Activated T-cell treated with anti-CD3 and anti-CD28 coated beads, Interleukin-2, amount 50 U/mL, for 24 hours (primary cell): ENCODE data around the gene HBG2.
"Not testable (repeated sequence)": the region's sequence is repeated elsewhere in the genome, so short reads cannot be mapped to it uniquely, and the experiment has no call there.

Experiments used
- DNase-seq: peaks from one replicate; pipeline ENCODE4 v3.0.0-alpha.2; 2020
- H3K27ac Mint-ChIP-seq: 2 replicates; pipeline ENCODE4 v1.8.0; 2020; ENCODE audit warnings: mild to moderate bottlenecking, mixed read lengths
- H3K27me3 Mint-ChIP-seq: 2 replicates; pipeline ENCODE4 v1.8.0; 2020; ENCODE audit warnings: mixed read lengths
- H3K36me3 Mint-ChIP-seq: 2 replicates; pipeline ENCODE4 v1.8.0; 2020; ENCODE audit warnings: low read depth, mixed read lengths
- H3K4me1 Mint-ChIP-seq: 2 replicates; pipeline ENCODE4 v1.8.0; 2020; ENCODE audit warnings: low read depth, mixed read lengths
- H3K4me3 Mint-ChIP-seq: 2 replicates; pipeline ENCODE4 v1.8.0; 2020; ENCODE audit warnings: mild to moderate bottlenecking, moderate library complexity, mixed read lengths
- H3K9me3 Mint-ChIP-seq: 2 replicates; pipeline ENCODE4 v1.8.0; 2020; ENCODE audit warnings: mixed read lengths

Gene HBG2

GRCh38 chr11:5254646-5255413 lies at the start of gene HBG2:
HBG2 (minus strand) TSS chr11:5254781; CDS start chr11:5254728, 53 bp downstream.
- peaks cover 20% of the 10 kb centered on the region for H3K27me3 Mint-ChIP-seq
- H3K4me1 Mint-ChIP-seq, DNase-seq, H3K27ac Mint-ChIP-seq, H3K4me3 Mint-ChIP-seq, H3K36me3 Mint-ChIP-seq, H3K9me3 Mint-ChIP-seq: not testable (repeated sequence)

GRCh38 chr11:5304046-5304445 lies 49.5 kb upstream of the HBG2 start:
- H3K27me3 Mint-ChIP-seq = peaks cover 3% of the 10 kb centered on the region
- DNase-seq = no peak
- no peak overlapping the region for H3K4me3 Mint-ChIP-seq
- no peaks in the 10 kb centered on the region for H3K9me3 Mint-ChIP-seq
- H3K27ac Mint-ChIP-seq = no peak overlapping the region
- H3K4me1 Mint-ChIP-seq = no peaks in the 10 kb centered on the region
- no peaks in the 10 kb centered on the region for H3K36me3 Mint-ChIP-seq

GRCh38 chr11:5303626-5304025 lies 49.0 kb upstream of the HBG2 start:
- H3K4me3 Mint-ChIP-seq = no peak overlapping the region
- no peak overlapping the region for H3K27ac Mint-ChIP-seq
- H3K36me3 Mint-ChIP-seq = no peaks in the 10 kb centered on the region
- H3K9me3 Mint-ChIP-seq = no peaks in the 10 kb centered on the region
- no peaks in the 10 kb centered on the region for H3K4me1 Mint-ChIP-seq
- peaks cover 3% of the 10 kb centered on the region for H3K27me3 Mint-ChIP-seq
- DNase-seq = no peak

- Mint-ChIP-seq H3K9me3 (no peaks in the 10 kb centered on the region), H3K4me1 (no peaks in the 10 kb centered on the region), H3K27ac (no peak within 1 kb of the TSS), H3K36me3 (no peaks in the 10 kb centered on the region), H3K4me3 (no peak within 1 kb of the TSS), H3K27me3 (peaks cover 10% of the 10 kb centered on the region)
- DNase-seq = no peak
Observed at GRCh38 chr11:5301846-5302245, 47.3 kb upstream of the HBG2 start, which contains the start of gene OR51B4. OR51B4 (minus strand) TSS chr11:5301946; CDS start chr11:5301946, 0 bp downstream.

- H3K27me3 Mint-ChIP-seq = peaks cover 10% of the 10 kb centered on the region
- H3K27ac Mint-ChIP-seq = no peak overlapping the region
- H3K4me1 Mint-ChIP-seq = no peaks in the 10 kb centered on the region
- H3K9me3 Mint-ChIP-seq = no peaks in the 10 kb centered on the region
- no peak for DNase-seq
- H3K4me3 Mint-ChIP-seq = no peak overlapping the region
- no peaks in the 10 kb centered on the region for H3K36me3 Mint-ChIP-seq
Observed at GRCh38 chr11:5300251-5300650, 45.7 kb upstream of the HBG2 start.

GRCh38 chr11:5298451-5298850 lies 43.9 kb upstream of the HBG2 start:
- Mint-ChIP-seq H3K27ac (no peak overlapping the region), H3K4me1 (no peaks in the 10 kb centered on the region), H3K4me3 (no peak overlapping the region), H3K36me3 (no peaks in the 10 kb centered on the region), H3K27me3 (peaks cover 10% of the 10 kb centered on the region), H3K9me3 (no peaks in the 10 kb centered on the region)
- DNase-seq = no peak

GRCh38 chr11:5297721-5298323 lies 43.2 kb upstream of the HBG2 start:
- Mint-ChIP-seq H3K27me3 (peaks cover 10% of the 10 kb centered on the region), H3K36me3 (no peaks in the 10 kb centered on the region), H3K4me3 (no peak overlapping the region), H3K9me3 (no peaks in the 10 kb centered on the region), H3K4me1 (no peaks in the 10 kb centered on the region), H3K27ac (no peak overlapping the region)
- DNase-seq = no peak

- not testable (repeated sequence) for H3K27ac Mint-ChIP-seq, H3K36me3 Mint-ChIP-seq, H3K4me3 Mint-ChIP-seq, H3K4me1 Mint-ChIP-seq, DNase-seq, H3K9me3 Mint-ChIP-seq, H3K27me3 Mint-ChIP-seq
Observed at GRCh38 chr11:5294342-5294995, 39.9 kb upstream of the HBG2 start.

- Mint-ChIP-seq H3K27ac (no peak overlapping the region), H3K4me1 (no peaks in the 10 kb centered on the region), H3K27me3 (peaks cover 10% of the 10 kb centered on the region), H3K9me3 (no peaks in the 10 kb centered on the region), H3K4me3 (no peak overlapping the region), H3K36me3 (no peaks in the 10 kb centered on the region)
- DNase-seq = no peak
Observed at GRCh38 chr11:5293028-5293427, 38.4 kb upstream of the HBG2 start.

- no peak overlapping the region for H3K4me3 Mint-ChIP-seq
- H3K27ac Mint-ChIP-seq = no peak overlapping the region
- no peaks in the 10 kb centered on the region for H3K27me3 Mint-ChIP-seq
- H3K9me3 Mint-ChIP-seq = no peaks in the 10 kb centered on the region
- no peak for DNase-seq
- no peaks in the 10 kb centered on the region for H3K36me3 Mint-ChIP-seq
- H3K4me1 Mint-ChIP-seq = no peaks in the 10 kb centered on the region
Observed at GRCh38 chr11:5291207-5291838, 36.7 kb upstream of the HBG2 start.

GRCh38 chr11:5290106-5290505 lies 35.5 kb upstream of the HBG2 start:
- H3K4me1 Mint-ChIP-seq = no peaks in the 10 kb centered on the region
- DNase-seq = no peak
- no peaks in the 10 kb centered on the region for H3K27me3 Mint-ChIP-seq
- H3K4me3 Mint-ChIP-seq = no peak overlapping the region
- no peak overlapping the region for H3K27ac Mint-ChIP-seq
- no peaks in the 10 kb centered on the region for H3K9me3 Mint-ChIP-seq
- H3K36me3 Mint-ChIP-seq = no peaks in the 10 kb centered on the region

GRCh38 chr11:5289696-5290095 lies 35.1 kb upstream of the HBG2 start:
- DNase-seq = no peak
- Mint-ChIP-seq H3K4me3 (no peak overlapping the region), H3K36me3 (no peaks in the 10 kb centered on the region), H3K4me1 (no peaks in the 10 kb centered on the region), H3K27ac (no peak overlapping the region), H3K27me3 (no peaks in the 10 kb centered on the region), H3K9me3 (no peaks in the 10 kb centered on the region)

- Mint-ChIP-seq H3K27ac (no peak overlapping the region), H3K4me3 (no peak overlapping the region)
Observed at GRCh38 chr11:5288906-5289550, 34.4 kb upstream of the HBG2 start.

GRCh38 chr11:5288108-5288905 lies 33.7 kb upstream of the HBG2 start:
- no peaks in the 10 kb centered on the region for H3K9me3 Mint-ChIP-seq
- H3K36me3 Mint-ChIP-seq = no peaks in the 10 kb centered on the region
- H3K4me3 Mint-ChIP-seq = no peak overlapping the region
- H3K4me1 Mint-ChIP-seq = no peaks in the 10 kb centered on the region
- no peak for DNase-seq
- no peak overlapping the region for H3K27ac Mint-ChIP-seq
- H3K27me3 Mint-ChIP-seq = no peaks in the 10 kb centered on the region

More at GRCh38 chr11:5288906-5289550, 34.4 kb upstream of the HBG2 start:
- no peaks in the 10 kb centered on the region for H3K27me3 Mint-ChIP-seq
- no peak for DNase-seq
- no peaks in the 10 kb centered on the region for H3K36me3 Mint-ChIP-seq
- H3K4me1 Mint-ChIP-seq = no peaks in the 10 kb centered on the region
- no peaks in the 10 kb centered on the region for H3K9me3 Mint-ChIP-seq
